WTC11 (cell line): ENCODE data around the gene TSPAN18. TPM values are rescaled to one million over a fixed set of nuclear protein-coding genes. Genes with fewer than 3 reads are reported as not detected.

Source experiments
- ATAC-seq: fragments of 200-7000 bp; cut with Tn5 transposase; 2 replicates; pipeline ENCODE4 v1.10.0; 2021; ENCODE audit warnings: mild to moderate bottlenecking, moderate library complexity
- CTCF ChIA-PET: fragments of 300-600 bp; sonication (Branson Sonifier 250); formaldehyde crosslinking; loops from one replicate; lab custom pipeline; 2021; ENCODE audit warnings: antibody characterized with exemption; lab: Charles Lee
- POLR2A ChIA-PET: fragments of 350-600 bp; sonication (Branson Sonifier 250); formaldehyde crosslinking; loops from one replicate; lab custom pipeline; 2021; ENCODE audit warnings: antibody characterized with exemption; lab: Charles Lee
- DNase-seq: peaks from one replicate; pipeline ENCODE4 v3.0.0; 2021; ENCODE audit warnings: low spot score
- H3K27ac Mint-ChIP-seq: 2 replicates; pipeline ENCODE4 v1.8.0; 2021; ENCODE audit warnings: mixed read lengths
- H3K27me3 Mint-ChIP-seq: 2 replicates; pipeline ENCODE4 v1.8.0; 2021; ENCODE audit warnings: low read depth, mild to moderate bottlenecking, moderate library complexity, mixed read lengths
- H3K36me3 Mint-ChIP-seq: 2 replicates; pipeline ENCODE4 v1.8.0; 2021; ENCODE audit warnings: mixed read lengths
- H3K4me1 Mint-ChIP-seq: 2 replicates; pipeline ENCODE4 v1.8.0; 2022; ENCODE audit warnings: mixed read lengths
- H3K4me3 Mint-ChIP-seq: 2 replicates; pipeline ENCODE4 v1.8.0; 2021; ENCODE audit warnings: mild to moderate bottlenecking, moderate library complexity, mixed read lengths
- H3K9me3 Mint-ChIP-seq: 2 replicates; pipeline ENCODE4 v1.8.0; 2021; ENCODE audit warnings: mixed read lengths
- ATF1 ChIP-seq: sonication (generic); formaldehyde crosslinking; IDR thresholded peaks from 2 replicates; pipeline ENCODE4 v1.8.1; 2023; ENCODE audit warnings: mild to moderate bottlenecking, moderate library complexity, missing genetic modification reagents
- ELF4 ChIP-seq: sonication (generic); formaldehyde crosslinking; IDR thresholded peaks from 2 replicates; pipeline ENCODE4 v1.8.1; 2022; ENCODE audit warnings: low read depth, mild to moderate bottlenecking, moderate library complexity, missing genetic modification reagents
- HMGA2 ChIP-seq: fragments of 250-450 bp; sonication (Bioruptor Pico); IDR thresholded peaks from 2 replicates; pipeline ENCODE4 v1.4.0; 2021; ENCODE audit warnings: mild to moderate bottlenecking, moderate library complexity
- JUN ChIP-seq: sonication (generic); formaldehyde crosslinking; IDR thresholded peaks from 2 replicates; pipeline ENCODE4 v1.8.0; 2023; ENCODE audit warnings: mild to moderate bottlenecking, missing genetic modification reagents
- KAT7 ChIP-seq: sonication (generic); formaldehyde crosslinking; IDR thresholded peaks from 2 replicates; pipeline ENCODE4 v1.8.1; 2023; ENCODE audit warnings: missing genetic modification reagents, mild to moderate bottlenecking, borderline replicate concordance
- MLX ChIP-seq: sonication (generic); formaldehyde crosslinking; IDR thresholded peaks from 2 replicates; pipeline ENCODE4 v1.8.1; 2023; ENCODE audit warnings: mild to moderate bottlenecking, missing genetic modification reagents, moderate library complexity
- NFATC4 ChIP-seq: fragments of 250-450 bp; sonication (Bioruptor Pico); IDR thresholded peaks from 2 replicates; pipeline ENCODE4 v1.9.0; 2021; ENCODE audit warnings: mild to moderate bottlenecking
- PRDM15 ChIP-seq: sonication (generic); formaldehyde crosslinking; IDR thresholded peaks from 2 replicates; pipeline ENCODE4 v1.8.0; 2022; ENCODE audit warnings: missing genetic modification reagents
- SMAD3 ChIP-seq: sonication (generic); formaldehyde crosslinking; IDR thresholded peaks from 2 replicates; pipeline ENCODE4 v1.8.0; 2022; ENCODE audit warnings: missing genetic modification reagents, mild to moderate bottlenecking, borderline replicate concordance
- TP53 ChIP-seq: sonication (generic); formaldehyde crosslinking; IDR thresholded peaks from 2 replicates; pipeline ENCODE4 v1.8.1; 2023; ENCODE audit warnings: mild to moderate bottlenecking, missing genetic modification reagents
- USF2 ChIP-seq: sonication (generic); formaldehyde crosslinking; IDR thresholded peaks from 2 replicates; pipeline ENCODE4 v1.8.1; 2023; ENCODE audit warnings: mild to moderate bottlenecking, missing genetic modification reagents, moderate library complexity
- ZNF138 ChIP-seq: sonication (generic); formaldehyde crosslinking; conservative IDR thresholded peaks from 2 replicates; pipeline ENCODE4 v1.8.1; 2022; ENCODE audit warnings: mild to moderate bottlenecking, moderate library complexity, missing genetic modification reagents
- ZNF281 ChIP-seq: sonication (generic); formaldehyde crosslinking; IDR thresholded peaks from 2 replicates; pipeline ENCODE4 v1.8.0; 2023; ENCODE audit warnings: mild to moderate bottlenecking, missing genetic modification reagents
- ZNF425 ChIP-seq: fragments of 250-450 bp; sonication (Bioruptor Pico); conservative IDR thresholded peaks from 2 replicates; pipeline ENCODE4 v1.9.0; 2021; ENCODE audit warnings: mild to moderate bottlenecking
- ZNF512 ChIP-seq: sonication (generic); formaldehyde crosslinking; IDR thresholded peaks from 2 replicates; pipeline ENCODE4 v1.8.1; 2022; ENCODE audit warnings: missing genetic modification reagents, borderline replicate concordance
- ZNF671 ChIP-seq: fragments of 250-450 bp; sonication (Bioruptor Pico); IDR thresholded peaks from 2 replicates; pipeline ENCODE4 v1.8.0; 2021; ENCODE audit warnings: mild to moderate bottlenecking
- total RNA-seq: library from RNA; stranded (reverse); gene quantifications from 3 replicates; pipeline ENCODE4 v1.2.3, GENCODE V29; 2021

The TSPAN18 gene
- total RNA-seq, 1 experiment from 2014 or later = 44.7 TPM

- TF ChIP-seq ATF1 (CRISPR knock-in tag) (no peak), HMGA2 (CRISPR knock-in tag) (no peak), ELF4 (CRISPR knock-in tag) (no peak), KAT7 (no peak), ZNF671 (CRISPR knock-in tag) (no peak), ZNF512 (CRISPR knock-in tag) (no peak), USF2 (CRISPR knock-in tag) (no peak), TP53 (CRISPR knock-in tag) (no peak), ZNF425 (CRISPR knock-in tag) (no peak), PRDM15 (no peak)
Observed at GRCh38 chr11:44946263-44946662, 219.5 kb downstream of the TSPAN18 start (continued).

GRCh38 chr11:44947114-44947513, 220.4 kb downstream of the TSPAN18 start:
- ChIA-PET POLR2A (no interaction called here), CTCF (interaction anchor here (1.1 to 6.5 kb wide), 12 partner anchors 8 to 163 kb away, joined by 3 to 70 read pairs (median 4); no protein-coding TSS in a partner anchor)
- Mint-ChIP-seq H3K4me3 (no peak overlapping the region), H3K27me3 (no peaks in the 10 kb centered on the region), H3K27ac (no peak overlapping the region), H3K9me3 (no peaks in the 10 kb centered on the region), H3K36me3 (no peaks in the 10 kb centered on the region), H3K4me1 (peaks cover 62% of the 10 kb centered on the region)
- TF ChIP-seq MLX (no peak), SMAD3 (CRISPR knock-in tag) (no peak), JUN (CRISPR knock-in tag) (no peak), ZNF281 (CRISPR knock-in tag) (no peak), ZNF138 (no peak), NFATC4 (no peak)
- DNase-seq = no peak
- ATAC-seq = no peak
